Fibroblast of skin of abdomen (primary cell): Measurements from ENCODE around the gene ST6GALNAC5.

Source experiments
- DNase-seq: peaks from one replicate; pipeline ENCODE4 v3.0.0-alpha.2; 2013

The ST6GALNAC5 gene

GRCh38 chr1:76868154-76868882 lies 1.0 kb downstream of the ST6GALNAC5 start:
- peak; percentile 50 for DNase-seq

- DNase-seq, result no peak
Measured at GRCh38 chr1:76868916-76869315, 1.6 kb downstream of the ST6GALNAC5 start.

GRCh38 chr1:76870037-76870436 lies 2.8 kb downstream of the ST6GALNAC5 start:
- DNase-seq, result no peak

GRCh38 chr1:76871355-76871974 lies 4.2 kb downstream of the ST6GALNAC5 start:
- no peak for DNase-seq

GRCh38 chr1:76872944-76873343 lies 5.7 kb downstream of the ST6GALNAC5 start:
- DNase-seq, result no peak

- DNase-seq, result peak; percentile 64
Measured at GRCh38 chr1:76876655-76877395, 9.5 kb downstream of the ST6GALNAC5 start.

GRCh38 chr1:76879014-76879413 lies 11.7 kb downstream of the ST6GALNAC5 start:
- peak; percentile 63 for DNase-seq

GRCh38 chr1:76881762-76882161 lies 14.5 kb downstream of the ST6GALNAC5 start:
- no peak for DNase-seq

- peak; percentile 90 for DNase-seq
Measured at GRCh38 chr1:76891931-76892622, 24.8 kb downstream of the ST6GALNAC5 start.

GRCh38 chr1:76892675-76893074 lies 25.4 kb downstream of the ST6GALNAC5 start:
- no peak for DNase-seq

- DNase-seq, result peak; percentile 45
Measured at GRCh38 chr1:76901158-76901767, 34.0 kb downstream of the ST6GALNAC5 start.

- no peak for DNase-seq
Measured at GRCh38 chr1:76905876-76906595, 38.8 kb downstream of the ST6GALNAC5 start.

GRCh38 chr1:76909311-76909710 lies 42.0 kb downstream of the ST6GALNAC5 start:
- DNase-seq, result no peak

GRCh38 chr1:76919085-76919484 lies 51.8 kb downstream of the ST6GALNAC5 start:
- DNase-seq, result no peak

GRCh38 chr1:76921590-76921989 lies 54.3 kb downstream of the ST6GALNAC5 start:
- no peak for DNase-seq

GRCh38 chr1:76925825-76926224 lies 58.5 kb downstream of the ST6GALNAC5 start:
- no peak for DNase-seq

- DNase-seq, result no peak
Measured at GRCh38 chr1:76928522-76928921, 61.2 kb downstream of the ST6GALNAC5 start.

- no peak for DNase-seq
Measured at GRCh38 chr1:76929136-76929535, 61.9 kb downstream of the ST6GALNAC5 start.

GRCh38 chr1:76933847-76934815 lies 66.9 kb downstream of the ST6GALNAC5 start:
- no peak for DNase-seq

GRCh38 chr1:76938304-76938703 lies 71.0 kb downstream of the ST6GALNAC5 start:
- DNase-seq, result no peak
